Measurements from ENCODE around the gene ZNF324. TPM values are rescaled to one million over a fixed set of nuclear protein-coding genes. Genes with fewer than 3 reads are reported as not detected.

The ZNF324 gene
- total RNA-seq, 1 experiment from 2014 or later: 11.3 TPM

- TF ChIP-seq ZBTB33 (IDR thresholded peaks at IDR 0.05; ENCODE audit: extremely low read depth, insufficient replicate concordance, low read length): no peak
- TF ChIP-seq CEBPB (IDR thresholded peaks at IDR 0.05; ENCODE audit: low read depth): no peak
- no peak for TF ChIP-seq FOSL1 (IDR thresholded peaks at IDR 0.05; ENCODE audit: low read depth)
- TF ChIP-seq POLR2AphosphoS5 (IDR thresholded peaks at IDR 0.05; ENCODE audit: low read depth, low read length): no peak
- no peak for TF ChIP-seq TCF7L2 (IDR thresholded peaks at IDR 0.05; ENCODE audit: borderline replicate concordance, extremely low read depth, insufficient read depth, insufficient read length)
- TF ChIP-seq CBX3 (IDR thresholded peaks at IDR 0.05; ENCODE audit: low read depth): no peak
- no peak for TF ChIP-seq JUND (IDR thresholded peaks at IDR 0.05)
- no peak for TF ChIP-seq EGR1 (IDR thresholded peaks at IDR 0.05; ENCODE audit: low read depth)
Observed at GRCh38 chr19:58460039-58460438, 6.8 kb upstream of the ZNF324 start (continued).

- peak; percentile 58 for ATAC-seq
- peak overlapping the region; percentile 36; the same call in 1 of the 2 replicates for H3K27ac ChIP-seq (ENCODE audit: low read depth, low read length)
- H3K79me2 ChIP-seq (ENCODE audit: insufficient read depth, low read length): peaks cover 16% of the 10 kb centered on the region; the same call in 1 of the 2 replicates
- H3K4me2 ChIP-seq (ENCODE audit: low read length): peak overlapping the region; percentile 70
- H3K4me3 ChIP-seq (replicated peaks in 1 of 2; ENCODE audit: low read depth in 1 of 2, low read length in 2 of 2): peak overlapping the region; percentile 77 to 80
- H3K9me2 ChIP-seq (ENCODE audit: insufficient read depth): no peaks in the 10 kb centered on the region
- no peaks in the 10 kb centered on the region for H4K20me1 ChIP-seq (ENCODE audit: insufficient read depth)
- peaks cover 2 to 12% of the 10 kb centered on the region in 2 experiments; a peak in 2 of 4 replicates for H3K4me1 ChIP-seq (ENCODE audit: control insufficient read depth in 1 of 2, insufficient read depth in 2 of 2, low read length in 2 of 2)
- ChIA-PET POLR2A (no interaction called here), RAD21 (ENCODE audit: low non-redundant PET in 1 of 2, low total read pairs in 2 of 2, uncharacterized antibody in 2 of 2, unreplicated experiment in 2 of 2) (no interaction called here), CTCF (interaction anchor here (1.0 kb wide), 1 partner anchor 9 kb away, joined by 3 read pairs; the partner anchor contains the start of gene ZNF446)
- H3K9ac ChIP-seq (ENCODE audit: low read length): peak overlapping the region; percentile 74; the same call in 1 of the 2 replicates
- no peaks in the 10 kb centered on the region for H3K9me3 ChIP-seq (ENCODE audit: control insufficient read depth in 1 of 2, insufficient read depth in 1 of 2, low read depth in 1 of 2, low read length in 2 of 2)
- intact Hi-C loops (cut with micrococcal nuclease): loop anchor here (1.0 kb wide), 1 partner anchor 58 kb away; the partner anchor contains the start of gene ZNF584
- BruUV-seq (replicated peaks): no TSS peak
- H3K36me3 ChIP-seq (ENCODE audit: control insufficient read depth in 1 of 2, insufficient read depth in 2 of 2, low read length in 2 of 2): peaks cover 4 to 5% of the 10 kb centered on the region in 2 experiments; a peak in 2 of 4 replicates
- H2AFZ ChIP-seq (ENCODE audit: low read depth, low read length, poor library complexity, severe bottlenecking): no peak overlapping the region
- H3K27me3 ChIP-seq (ENCODE audit: insufficient read depth, low read length): no peaks in the 10 kb centered on the region
- DNase-seq (ENCODE audit: low read depth, low spot score): no peak
- TF ChIP-seq EZH2phosphoT487 (IDR thresholded peaks at IDR 0.05; ENCODE audit: borderline replicate concordance) (no peak), REST (IDR thresholded peaks at IDR 0.05; ENCODE audit: low read depth) (no peak), ELF1 (IDR thresholded peaks at IDR 0.05; ENCODE audit: borderline replicate concordance, low read depth) (no peak), JUND (IDR thresholded peaks at IDR 0.05) (no peak), RAD21 (IDR thresholded peaks at IDR 0.05; ENCODE audit: low read depth) (no peak), POLR2AphosphoS5 (IDR thresholded peaks at IDR 0.05; ENCODE audit: low read depth, low read length) (no peak), EGR1 (IDR thresholded peaks at IDR 0.05; ENCODE audit: low read depth) (no peak), CEBPB (IDR thresholded peaks at IDR 0.05; ENCODE audit: low read depth) (no peak), CBX3 (IDR thresholded peaks at IDR 0.05; ENCODE audit: low read depth) (no peak), YY1 (IDR thresholded peaks at IDR 0.05; ENCODE audit: extremely low read depth, insufficient replicate concordance, low read depth, low read length) (no peak), FOSL1 (IDR thresholded peaks at IDR 0.05; ENCODE audit: low read depth) (no peak), POLR2A (IDR thresholded peaks at IDR 0.05; ENCODE audit: borderline replicate concordance, extremely low read depth, insufficient read depth, insufficient read length) (no peak), SP1 (IDR thresholded peaks at IDR 0.05; ENCODE audit: low read depth) (no peak), CTCF (IDR thresholded peaks at IDR 0.05 in 2 of 3, conservative IDR thresholded peaks at IDR 0.05 in 1 of 3; ENCODE audit: borderline replicate concordance in 1 of 3, insufficient read depth in 1 of 3, low read depth in 2 of 3, low read length in 2 of 3) (no peak)
Observed at GRCh38 chr19:58466089-58466759, 656 bp upstream of the ZNF324 start.

All from HCT116 (cell line).